SK-N-SH (cell line): ENCODE measurements around the gene ARMH2. TPM values are rescaled to one million over a fixed set of nuclear protein-coding genes. Genes with fewer than 3 reads are reported as not detected.
A peak's percentile ranks its signal among the peaks of the same experiment; 100 is the strongest.

Experiments
- CTCF ChIA-PET: fragments of 300-600, 350-600 bp; formaldehyde crosslinking; extraction: SDS; loops from one replicate; lab custom pipeline; 2021; lab: Yijun Ruan, JAX
- POLR2A ChIA-PET: fragments of 350-600 bp; sonication (Branson Sonifier 250); formaldehyde crosslinking; extraction: SDS; loops from one replicate; lab custom pipeline; 2020; ENCODE audit warnings: antibody characterized with exemption, inconsistent platforms; lab: Yijun Ruan, JAX
- DNase-seq: peaks from one replicate; pipeline ENCODE4 v3.0.0; 2012
- H2AFZ ChIP-seq: fragments of 200-600 bp; sonication (generic); 2 replicates; pipeline ENCODE4 v1.8.1; 2016; ENCODE audit warnings: antibody characterized with exemption, mild to moderate bottlenecking, low read depth
- H3F3A ChIP-seq: fragments of 200-600 bp; sonication (generic); replicated peaks from 2 replicates; pipeline ENCODE3; 2016; ENCODE audit warnings: antibody characterized with exemption, mild to moderate bottlenecking; ENCODE audit not compliant: insufficient read depth
- H3K27ac ChIP-seq, 2 experiments: fragments of 200-500 bp in 1 of 2; fragments of 200-600 bp in 1 of 2; sonication (Bioruptor generic) in 1 of 2; sonication (generic), shearing (Covaris generic) in 1 of 2; 2 replicates each; pipeline versions ENCODE4 v1.5.1 to v1.6.1; 2014 to 2016; ENCODE audit warnings: low read depth in 2 of 2, inconsistent platforms in 1 of 2, low read length in 1 of 2, mild to moderate bottlenecking in 1 of 2, mixed read lengths in 1 of 2
- H3K27me3 ChIP-seq: fragments of 200-600 bp; sonication (generic), shearing (Covaris generic); 2 replicates; pipeline ENCODE4 v1.6.1; 2016; ENCODE audit warnings: mixed run types; ENCODE audit not compliant: insufficient read depth
- H3K36me3 ChIP-seq, 2 experiments: fragments of 200-500 bp in 1 of 2; fragments of 200-600 bp in 1 of 2; sonication (Bioruptor generic) in 1 of 2; sonication (generic) in 1 of 2; replicated peaks in 1 of 2; 2 replicates each; pipeline versions ENCODE3 to v1.5.1; 2014 to 2016; ENCODE audit warnings: low read length in 1 of 2, mild to moderate bottlenecking in 1 of 2; ENCODE audit not compliant: insufficient read depth in 2 of 2, control insufficient read depth in 1 of 2
- H3K4me1 ChIP-seq, 2 experiments: fragments of 200-500 bp in 1 of 2; fragments of 200-600 bp in 1 of 2; sonication (Bioruptor generic) in 1 of 2; sonication (generic), shearing (Covaris generic) in 1 of 2; 2 replicates each; pipeline versions ENCODE4 v1.5.1 to v1.6.1; 2014 to 2016; ENCODE audit warnings: low read depth in 1 of 2, low read length in 1 of 2, mixed run types in 1 of 2; ENCODE audit not compliant: insufficient read depth in 2 of 2, control insufficient read depth in 1 of 2
- H3K4me2 ChIP-seq: fragments of 200-600 bp; sonication (generic), shearing (Covaris generic); 2 replicates; pipeline ENCODE4 v1.6.1; 2017; ENCODE audit warnings: mixed run types
- H3K4me3 ChIP-seq, 2 experiments: fragments of 200-500 bp in 1 of 2; fragments of 200-600 bp in 1 of 2; sonication (Bioruptor generic) in 1 of 2; sonication (generic), shearing (Covaris generic) in 1 of 2; 2 replicates each; pipeline versions ENCODE4 v1.5.1 to v1.8.1; 2014 to 2016; ENCODE audit warnings: low read depth in 2 of 2, inconsistent platforms in 1 of 2, low read length in 1 of 2, mild to moderate bottlenecking in 1 of 2, mixed read lengths in 1 of 2, moderate library complexity in 1 of 2
- H3K79me2 ChIP-seq: fragments of 200-600 bp; sonication (generic); 2 replicates; pipeline ENCODE4 v1.8.1; 2017; ENCODE audit warnings: mild to moderate bottlenecking; ENCODE audit not compliant: insufficient read depth
- H3K9ac ChIP-seq: fragments of 200-600 bp; sonication (generic); 2 replicates; pipeline ENCODE4 v1.6.1; 2017; ENCODE audit warnings: mixed run types
- H3K9me2 ChIP-seq: fragments of 200-600 bp; sonication (generic); 2 replicates; pipeline ENCODE4 v1.6.1; 2017; ENCODE audit warnings: mixed run types
- H3K9me3 ChIP-seq: fragments of 200-600 bp; sonication (generic); 2 replicates; pipeline ENCODE4 v1.6.1; 2017; ENCODE audit warnings: mixed run types, mild to moderate bottlenecking, moderate library complexity
- H4K20me1 ChIP-seq: fragments of 200-600 bp; sonication (generic); 2 replicates; pipeline ENCODE4 v1.6.1; 2017; ENCODE audit warnings: mild to moderate bottlenecking, mixed run types; ENCODE audit not compliant: insufficient read depth
- CHD2 ChIP-seq: fragments of 150-350 bp; IDR thresholded peaks from 2 replicates; pipeline ENCODE4 v1.6.1; 2018; ENCODE audit warnings: low read length; ENCODE audit not compliant: partially characterized antibody
- CTCF ChIP-seq: fragments of 200-600 bp; sonication (generic); IDR thresholded peaks from 2 replicates; pipeline ENCODE4 v1.6.1; 2017; ENCODE audit warnings: antibody characterized with exemption, mild to moderate bottlenecking, moderate library complexity
- ELF1 ChIP-seq: IDR thresholded peaks from 2 replicates; pipeline ENCODE4 v1.4.0; 2012
- EZH2phosphoT487 ChIP-seq: fragments of 200-600 bp; sonication (generic); IDR thresholded peaks from 2 replicates; pipeline ENCODE4 v1.6.1; 2017; ENCODE audit warnings: low read depth, mixed run types, mild to moderate bottlenecking, antibody characterized with exemption, moderate library complexity, borderline replicate concordance
- GABPA ChIP-seq: IDR thresholded peaks from 2 replicates; pipeline ENCODE4 v1.4.0; 2012; ENCODE audit warnings: low read depth, mild to moderate bottlenecking
- PBX3 ChIP-seq: IDR thresholded peaks from 2 replicates; pipeline ENCODE4; 2012
- RAD21 ChIP-seq: IDR thresholded peaks from 2 replicates; pipeline ENCODE4 v1.6.1; 2012; ENCODE audit warnings: mild to moderate bottlenecking, low read length
- RCOR1 ChIP-seq: fragments of 150-350 bp; IDR thresholded peaks from 2 replicates; pipeline ENCODE4 v1.6.1; 2017; ENCODE audit warnings: antibody characterized with exemption, low read length
- SMC3 ChIP-seq: IDR thresholded peaks from 2 replicates; pipeline ENCODE4 v1.6.1; 2012; ENCODE audit warnings: low read depth, low read length, improper control_type of control experiment
- YY1 ChIP-seq: IDR thresholded peaks from 2 replicates; pipeline ENCODE4 v1.4.0; 2012; ENCODE audit warnings: low read depth, mild to moderate bottlenecking
- WGBS: methylation state at CpG from one replicate; pipeline ENCODE4 v1.1.6; 2017; ENCODE audit warnings: low lambda C conversion rate; 5-methylcytosine and 5-hydroxymethylcytosine counted together
- polyA plus RNA-seq, 3 experiments: library from polyadenylated mRNA; depleted of rRNA; stranded (reverse); fragments of >200 nt; gene quantifications; 2 replicates each; pipeline ENCODE4 v1.2.3, GENCODE V29; 2012
- TF ChIP-seq, protein P1 (sequence below): IDR thresholded peaks from 2 replicates; pipeline ENCODE4 v1.6.1; 2012; ENCODE audit warnings: mild to moderate bottlenecking, low read depth, low read length, moderate library complexity

ARMH2 gene
- polyA plus RNA-seq, 1 of the 3 experiments (the other 2 are of a cell fraction) = not detected

GRCh38 chr6:24827162-24827561 lies 28.4 kb upstream of the ARMH2 start:
- ChIA-PET CTCF (interaction anchor here (0.7 to 0.8 kb wide), 2 partner anchors 10 to 243 kb away, joined by 3 read pairs; no protein-coding TSS in a partner anchor), POLR2A (no interaction called here)
- H3K9ac ChIP-seq = no peak overlapping the region
- peak; percentile 16 for DNase-seq
- no peaks in the 10 kb centered on the region for H3K79me2 ChIP-seq
- H3K9me2 ChIP-seq = no peaks in the 10 kb centered on the region
- no peak overlapping the region for H3K4me2 ChIP-seq
- H3K9me3 ChIP-seq = no peaks in the 10 kb centered on the region
- H3K36me3 ChIP-seq = no peaks in the 10 kb centered on the region
- TF ChIP-seq SMC3 (0 out of 2 replicates have a peak, but pooled peaks have one; percentile 13), GABPA (no peak), RAD21 (peak; percentile 41), CHD2 (no peak), EZH2phosphoT487 (no peak), YY1 (no peak), PBX3 (no peak), ELF1 (no peak), CTCF (0 out of 2 replicates have a peak, but pooled peaks have one; percentile 11), RCOR1 (no peak)
- TF ChIP-seq, protein P1, sequence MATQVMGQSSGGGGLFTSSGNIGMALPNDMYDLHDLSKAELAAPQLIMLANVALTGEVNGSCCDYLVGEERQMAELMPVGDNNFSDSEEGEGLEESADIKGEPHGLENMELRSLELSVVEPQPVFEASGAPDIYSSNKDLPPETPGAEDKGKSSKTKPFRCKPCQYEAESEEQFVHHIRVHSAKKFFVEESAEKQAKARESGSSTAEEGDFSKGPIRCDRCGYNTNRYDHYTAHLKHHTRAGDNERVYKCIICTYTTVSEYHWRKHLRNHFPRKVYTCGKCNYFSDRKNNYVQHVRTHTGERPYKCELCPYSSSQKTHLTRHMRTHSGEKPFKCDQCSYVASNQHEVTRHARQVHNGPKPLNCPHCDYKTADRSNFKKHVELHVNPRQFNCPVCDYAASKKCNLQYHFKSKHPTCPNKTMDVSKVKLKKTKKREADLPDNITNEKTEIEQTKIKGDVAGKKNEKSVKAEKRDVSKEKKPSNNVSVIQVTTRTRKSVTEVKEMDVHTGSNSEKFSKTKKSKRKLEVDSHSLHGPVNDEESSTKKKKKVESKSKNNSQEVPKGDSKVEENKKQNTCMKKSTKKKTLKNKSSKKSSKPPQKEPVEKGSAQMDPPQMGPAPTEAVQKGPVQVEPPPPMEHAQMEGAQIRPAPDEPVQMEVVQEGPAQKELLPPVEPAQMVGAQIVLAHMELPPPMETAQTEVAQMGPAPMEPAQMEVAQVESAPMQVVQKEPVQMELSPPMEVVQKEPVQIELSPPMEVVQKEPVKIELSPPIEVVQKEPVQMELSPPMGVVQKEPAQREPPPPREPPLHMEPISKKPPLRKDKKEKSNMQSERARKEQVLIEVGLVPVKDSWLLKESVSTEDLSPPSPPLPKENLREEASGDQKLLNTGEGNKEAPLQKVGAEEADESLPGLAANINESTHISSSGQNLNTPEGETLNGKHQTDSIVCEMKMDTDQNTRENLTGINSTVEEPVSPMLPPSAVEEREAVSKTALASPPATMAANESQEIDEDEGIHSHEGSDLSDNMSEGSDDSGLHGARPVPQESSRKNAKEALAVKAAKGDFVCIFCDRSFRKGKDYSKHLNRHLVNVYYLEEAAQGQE = no peak
- TF ChIP-seq, all 33 proteins: peak for 3
- H4K20me1 ChIP-seq = no peaks in the 10 kb centered on the region
- peaks cover 5 to 6% of the 10 kb centered on the region in 2 experiments; a peak in 2 of 4 replicates for H3K4me1 ChIP-seq
- H3K27me3 ChIP-seq = no peaks in the 10 kb centered on the region
- peak overlapping the region; percentile 76; the same call in 1 of the 2 replicates for H2AFZ ChIP-seq
- WGBS = 69% methylated on average over 3 of the region's 3 CpGs
- H3F3A ChIP-seq = no peaks in the 10 kb centered on the region
- H3K27ac ChIP-seq = peak overlapping the region in 1 of 2 experiments; percentile 11; a peak in 1 of 4 replicates
- H3K4me3 ChIP-seq = no peak overlapping the region
